HCT116 (cell line): ENCODE measurements around the gene KIRREL3. TPM values are rescaled to one million over a fixed set of nuclear protein-coding genes. Genes with fewer than 3 reads are reported as not detected.

Experiments
- ATAC-seq: fragments of 200-7000 bp; cut with Tn5 transposase; 2 replicates; pipeline ENCODE4 v1.9.1; 2020; ENCODE audit warnings: mild to moderate bottlenecking, moderate library complexity
- BruUV-seq: library from RNA; stranded (reverse); fragments of 400-500 nt; replicated peaks from 2 replicates; lab custom pipeline; 2021; lab: Mats Ljungman, UMichigan
- CTCF ChIA-PET: fragments of 300-600 bp; sonication (Branson Sonifier 250); formaldehyde crosslinking; loops from one replicate; lab custom pipeline; 2021; ENCODE audit warnings: antibody characterized with exemption; lab: Charles Lee
- POLR2A ChIA-PET: fragments of 300-600, 350-600 bp; sonication (Branson Sonifier 250); formaldehyde crosslinking; loops from one replicate; lab custom pipeline; 2021; ENCODE audit warnings: antibody characterized with exemption; lab: Charles Lee
- RAD21 ChIA-PET, 2 experiments: fragments of 300-600 bp; sonication (Branson Sonifier 250); formaldehyde crosslinking; loops; one replicate each; lab custom pipeline; 2023; ENCODE audit warnings: low total read pairs in 2 of 2; ENCODE audit not compliant: uncharacterized antibody in 2 of 2, unreplicated experiment in 2 of 2, low non-redundant PET in 1 of 2; lab: Charles Lee
- DNase-seq: peaks from one replicate; pipeline ENCODE4 v3.0.0-alpha.2; 2010; ENCODE audit warnings: low read depth, low spot score
- H2AFZ ChIP-seq: fragments of 200-600 bp; shearing (Covaris generic), sonication (generic); 2 replicates; pipeline ENCODE4 v1.6.1; 2017; ENCODE audit warnings: low read depth, mixed run types, mixed read lengths, antibody characterized with exemption, low read length; ENCODE audit not compliant: poor library complexity, severe bottlenecking
- H3K27ac ChIP-seq: 2 replicates; pipeline ENCODE4 v1.5.1; 2012; ENCODE audit warnings: low read depth, low read length
- H3K27me3 ChIP-seq: fragments of 200-600 bp; sonication (generic); 2 replicates; pipeline ENCODE4 v1.6.1; 2016; ENCODE audit warnings: mixed run types, low read length, mixed read lengths; ENCODE audit not compliant: insufficient read depth
- H3K36me3 ChIP-seq, 2 experiments: fragments of 200-500 bp in 1 of 2; fragments of 200-600 bp in 1 of 2; sonication (Bioruptor generic) in 1 of 2; sonication (generic) in 1 of 2; 2 replicates each; pipeline versions ENCODE4 v1.5.1 to v1.6.1; 2014 to 2016; ENCODE audit warnings: low read length in 2 of 2, inconsistent platforms in 1 of 2, mixed read lengths in 1 of 2, mixed run types in 1 of 2; ENCODE audit not compliant: insufficient read depth in 2 of 2, control insufficient read depth in 1 of 2
- H3K4me1 ChIP-seq, 2 experiments: fragments of 200-600 bp in 1 of 2; sonication (generic) in 1 of 2; 2 replicates each; pipeline versions ENCODE4 v1.5.1 to v1.6.1; 2012 to 2017; ENCODE audit warnings: low read length in 2 of 2, inconsistent platforms in 1 of 2, mild to moderate bottlenecking in 1 of 2, mixed read lengths in 1 of 2, mixed run types in 1 of 2, moderate library complexity in 1 of 2; ENCODE audit not compliant: insufficient read depth in 2 of 2, control insufficient read depth in 1 of 2
- H3K4me2 ChIP-seq: fragments of 200-600 bp; sonication (generic); 2 replicates; pipeline ENCODE4 v1.6.1; 2017; ENCODE audit warnings: mixed run types, low read length, mixed read lengths
- H3K4me3 ChIP-seq, 2 experiments: fragments of 200-600 bp in 1 of 2; sonication (generic) in 1 of 2; replicated peaks in 1 of 2; 2 replicates each; pipeline ENCODE4 v1.5.1; 2011 to 2016; ENCODE audit warnings: low read length in 2 of 2, control low read depth in 1 of 2, low read depth in 1 of 2, mild to moderate bottlenecking in 1 of 2, mixed read lengths in 1 of 2, mixed run types in 1 of 2
- H3K79me2 ChIP-seq: fragments of 200-600 bp; sonication (generic); 2 replicates; pipeline ENCODE4 v1.6.1; 2017; ENCODE audit warnings: mild to moderate bottlenecking, mixed run types, low read length, moderate library complexity, mixed read lengths; ENCODE audit not compliant: insufficient read depth
- H3K9ac ChIP-seq: fragments of 200-600 bp; sonication (generic); 2 replicates; pipeline ENCODE4 v1.6.1; 2016; ENCODE audit warnings: low read length, mixed read lengths
- H3K9me2 ChIP-seq: fragments of 200-600 bp; sonication (generic), shearing (Covaris generic); 2 replicates; pipeline ENCODE4 v1.6.1; 2017; ENCODE audit warnings: mixed run types, mild to moderate bottlenecking, moderate library complexity; ENCODE audit not compliant: insufficient read depth
- H3K9me3 ChIP-seq, 2 experiments: fragments of 200-500 bp in 1 of 2; fragments of 200-600 bp in 1 of 2; sonication (Bioruptor generic) in 1 of 2; sonication (generic) in 1 of 2; 2 replicates each; pipeline ENCODE4 v1.6.1; 2014 to 2017; ENCODE audit warnings: low read length in 2 of 2, mixed read lengths in 2 of 2, inconsistent platforms in 1 of 2, low read depth in 1 of 2, mild to moderate bottlenecking in 1 of 2, mixed run types in 1 of 2, moderate library complexity in 1 of 2; ENCODE audit not compliant: control insufficient read depth in 1 of 2, insufficient read depth in 1 of 2
- H4K20me1 ChIP-seq: fragments of 200-600 bp; sonication (generic), shearing (Covaris generic); 2 replicates; pipeline ENCODE4 v1.6.1; 2017; ENCODE audit warnings: mixed run types, mild to moderate bottlenecking, moderate library complexity; ENCODE audit not compliant: insufficient read depth
- CBX3 ChIP-seq: IDR thresholded peaks from 2 replicates; pipeline ENCODE4 v1.6.1; 2012; ENCODE audit warnings: low read depth
- CEBPB ChIP-seq: IDR thresholded peaks from 2 replicates; pipeline ENCODE4 v1.6.1; 2012; ENCODE audit warnings: low read depth
- CTCF ChIP-seq, 3 experiments: fragments of 200-600 bp in 1 of 3; sonication (generic) in 1 of 3; IDR thresholded peaks in 2 of 3; conservative IDR thresholded peaks in 1 of 3; 2 replicates each; pipeline ENCODE4 v1.5.1; 2012 to 2017; ENCODE audit warnings: low read depth in 2 of 3, low read length in 2 of 3, antibody characterized with exemption in 1 of 3, borderline replicate concordance in 1 of 3, control low read depth in 1 of 3, mild to moderate bottlenecking in 1 of 3, mixed read lengths in 1 of 3, mixed run types in 1 of 3, moderate library complexity in 1 of 3; ENCODE audit not compliant: insufficient read depth in 1 of 3
- EGR1 ChIP-seq: IDR thresholded peaks from 2 replicates; pipeline ENCODE4 v1.6.1; 2012; ENCODE audit warnings: low read depth
- ELF1 ChIP-seq: IDR thresholded peaks from 2 replicates; pipeline ENCODE4 v1.6.1; 2012; ENCODE audit warnings: low read depth, borderline replicate concordance
- EZH2 ChIP-seq: fragments of 200-600 bp; sonication (generic); IDR thresholded peaks from 2 replicates; pipeline ENCODE4 v1.6.1; 2017; ENCODE audit warnings: antibody characterized with exemption, mixed run types
- FOSL1 ChIP-seq: IDR thresholded peaks from 2 replicates; pipeline ENCODE4 v1.6.1; 2012; ENCODE audit warnings: low read depth
- JUND ChIP-seq: IDR thresholded peaks from 2 replicates; pipeline ENCODE4 v1.6.1; 2012
- MAX ChIP-seq: IDR thresholded peaks from 2 replicates; pipeline ENCODE4 v1.6.1; 2012
- POLR2A ChIP-seq: IDR thresholded peaks from 2 replicates; pipeline ENCODE4 v1.7.0; 2011; ENCODE audit warnings: borderline replicate concordance; ENCODE audit not compliant: insufficient read depth, insufficient read length; ENCODE audit errors: extremely low read depth
- POLR2AphosphoS5 ChIP-seq: IDR thresholded peaks from 2 replicates; pipeline ENCODE4 v1.6.1; 2011; ENCODE audit warnings: mild to moderate bottlenecking, low read depth, low read length, moderate library complexity
- RAD21 ChIP-seq: IDR thresholded peaks from 2 replicates; pipeline ENCODE4 v1.6.1; 2012; ENCODE audit warnings: low read depth, mild to moderate bottlenecking
- REST ChIP-seq: IDR thresholded peaks from 2 replicates; pipeline ENCODE4 v1.6.1; 2012; ENCODE audit warnings: low read depth
- SRF ChIP-seq: IDR thresholded peaks from 2 replicates; pipeline ENCODE4 v1.6.1; 2012; ENCODE audit warnings: low read depth
- TCF7L2 ChIP-seq: IDR thresholded peaks from 2 replicates; pipeline ENCODE4 v1.7.0; 2011; ENCODE audit warnings: borderline replicate concordance, inconsistent platforms; ENCODE audit not compliant: insufficient read depth, insufficient read length; ENCODE audit errors: extremely low read depth
- ZBTB33 ChIP-seq: IDR thresholded peaks from 2 replicates; pipeline ENCODE4 v1.6.1; 2011; ENCODE audit warnings: mild to moderate bottlenecking, low read length, moderate library complexity; ENCODE audit not compliant: insufficient replicate concordance; ENCODE audit errors: extremely low read depth
- ZFX ChIP-seq: fragments of 450-650 bp; IDR thresholded peaks from 2 replicates; pipeline ENCODE4 v1.6.1; 2017
- intact Hi-C: fragments of 100-400 bp; cut with micrococcal nuclease; formaldehyde crosslinking; loops from 2 replicates; pipeline ENCODE4 v1.10.0; 2022
- total RNA-seq: library from RNA; stranded (reverse); gene quantifications from one replicate; pipeline ENCODE4 v1.2.1, GENCODE V29; 2021; ENCODE audit not compliant: unreplicated experiment

KIRREL3 gene
- total RNA-seq, 1 experiment from 2014 or later: not detected

GRCh38 chr11:126662035-126662790, 338.4 kb downstream of the KIRREL3 start:
- no peaks in the 10 kb centered on the region for H3K9me2 ChIP-seq
- no peaks in the 10 kb centered on the region for H3K9me3 ChIP-seq
- no peaks in the 10 kb centered on the region for H3K36me3 ChIP-seq
- ChIA-PET CTCF (no interaction called here), RAD21 (no interaction called here), POLR2A (no interaction called here)
- no peak overlapping the region for H3K27ac ChIP-seq
- H3K4me2 ChIP-seq: no peak overlapping the region
- no peaks in the 10 kb centered on the region for H3K79me2 ChIP-seq
- H3K4me1 ChIP-seq: no peaks in the 10 kb centered on the region
- H2AFZ ChIP-seq: no peak overlapping the region
- H3K9ac ChIP-seq: no peak overlapping the region
- TF ChIP-seq ZBTB33: no peak
- TF ChIP-seq ZFX: no peak
- no peak for TF ChIP-seq POLR2AphosphoS5
- TF ChIP-seq TCF7L2: no peak
- no peak for TF ChIP-seq ELF1
- no peak for TF ChIP-seq EZH2
- no peak for TF ChIP-seq CEBPB
- TF ChIP-seq RAD21: no peak
- TF ChIP-seq POLR2A: no peak
- TF ChIP-seq CTCF (IDR thresholded peaks at IDR 0.05 in 2 of 3, conservative IDR thresholded peaks at IDR 0.05 in 1 of 3; ENCODE audit: borderline replicate concordance in 1 of 3, insufficient read depth in 1 of 3, low read depth in 2 of 3, low read length in 2 of 3): no peak
- TF ChIP-seq CBX3: no peak
- TF ChIP-seq EGR1: no peak
- no peak for TF ChIP-seq REST
- no peak for TF ChIP-seq FOSL1
- no peak for TF ChIP-seq SRF
- TF ChIP-seq MAX: no peak
- no peak for TF ChIP-seq JUND
- ATAC-seq: no peak
- H3K4me3 ChIP-seq: no peak overlapping the region
- intact Hi-C loops: loop anchor here (1.0 kb wide), 1 partner anchor 14 kb away; no protein-coding TSS in a partner anchor
- H4K20me1 ChIP-seq: no peaks in the 10 kb centered on the region
- H3K27me3 ChIP-seq: peaks cover 35% of the 10 kb centered on the region
- DNase-seq: no peak
- BruUV-seq: no TSS peak
